Neural cell (in vitro differentiated cells): ENCODE results near the gene GOLGA2. TPM values are rescaled to one million over a fixed set of nuclear protein-coding genes. Genes with fewer than 3 reads are reported as not detected.

Experiments
- H2AFZ ChIP-seq: fragments of 200-600, 300-800 bp; sonication (generic), shearing (Covaris generic); 2 replicates; pipeline ENCODE4 v1.6.0; 2014; ENCODE audit warnings: low read depth, mild to moderate bottlenecking, antibody characterized with exemption, low read length, moderate library complexity
- H3F3A ChIP-seq: fragments of 200-600 bp; shearing (Covaris generic); 2 replicates; pipeline ENCODE4 v1.6.1; 2016; ENCODE audit warnings: mild to moderate bottlenecking, moderate library complexity, mixed read lengths, antibody characterized with exemption, low read length; ENCODE audit not compliant: insufficient read depth, poor library complexity, severe bottlenecking
- H3K27ac ChIP-seq: fragments of 200-600, 300-800 bp; sonication (generic), shearing (Covaris generic); 2 replicates; pipeline ENCODE4 v1.5.1; 2014; ENCODE audit warnings: mild to moderate bottlenecking, low read length, moderate library complexity
- H3K27me3 ChIP-seq: fragments of 300-800, 200-600 bp; sonication (generic), shearing (Covaris generic); 2 replicates; pipeline ENCODE4 v1.6.0; 2014; ENCODE audit warnings: mild to moderate bottlenecking, low read depth, low read length, moderate library complexity; ENCODE audit not compliant: insufficient read depth
- H3K36me3 ChIP-seq: fragments of 300-800, 200-600 bp; sonication (generic), shearing (Covaris generic); 2 replicates; pipeline ENCODE4 v1.5.1; 2014; ENCODE audit warnings: mild to moderate bottlenecking, antibody characterized with exemption, low read length, moderate library complexity; ENCODE audit not compliant: insufficient read depth
- H3K4me2 ChIP-seq: fragments of 300-800, 200-600 bp; sonication (generic), shearing (Covaris generic); 2 replicates; pipeline ENCODE4 v1.6.0; 2014; ENCODE audit warnings: mild to moderate bottlenecking, low read length
- H3K4me3 ChIP-seq: fragments of 300-800, 200-600 bp; sonication (generic), shearing (Covaris generic); 2 replicates; pipeline ENCODE4 v1.5.1; 2014; ENCODE audit warnings: mild to moderate bottlenecking, low read length, moderate library complexity
- H3K79me2 ChIP-seq: fragments of 200-600 bp; shearing (Covaris generic); replicated peaks from 2 replicates; pipeline ENCODE4 v1.6.0; 2014; ENCODE audit warnings: mild to moderate bottlenecking, low read length, moderate library complexity; ENCODE audit not compliant: insufficient read depth
- H3K9ac ChIP-seq: fragments of 300-800, 200-600 bp; sonication (generic), shearing (Covaris generic); 2 replicates; pipeline ENCODE4 v1.6.1; 2016; ENCODE audit warnings: mild to moderate bottlenecking, low read length, mixed read lengths
- H3K9me2 ChIP-seq: fragments of 200-600 bp; shearing (Covaris generic); 2 replicates; pipeline ENCODE4 v1.6.1; 2016; ENCODE audit warnings: mild to moderate bottlenecking, low read length, mixed read lengths; ENCODE audit not compliant: insufficient read depth
- H3K9me3 ChIP-seq: fragments of 200-600, 300-800 bp; sonication (generic), shearing (Covaris generic); 2 replicates; pipeline ENCODE4 v1.6.1; 2016; ENCODE audit warnings: mild to moderate bottlenecking, mixed run types, low read length, moderate library complexity, mixed read lengths
- H4K20me1 ChIP-seq: fragments of 200-600 bp; shearing (Covaris generic); 2 replicates; pipeline ENCODE4 v1.6.1; 2016; ENCODE audit warnings: mild to moderate bottlenecking, mixed run types; ENCODE audit not compliant: insufficient read depth
- CTCF ChIP-seq: fragments of 450-650 bp; IDR thresholded peaks from 2 replicates; pipeline ENCODE4 v1.5.1; 2014; ENCODE audit warnings: antibody characterized with exemption, mild to moderate bottlenecking, moderate library complexity; ENCODE audit not compliant: poor library complexity, severe bottlenecking
- EP300 ChIP-seq: fragments of 450-650 bp; conservative IDR thresholded peaks from 2 replicates; pipeline ENCODE4 v1.6.1; 2014; ENCODE audit warnings: antibody characterized with exemption, mild to moderate bottlenecking, moderate library complexity; ENCODE audit not compliant: poor library complexity, severe bottlenecking
- EZH2 ChIP-seq: fragments of 200-600, 300-800 bp; shearing (Covaris generic), sonication (generic); IDR thresholded peaks from 2 replicates; pipeline ENCODE4 v1.6.1; 2014; ENCODE audit warnings: antibody characterized with exemption, low read length, borderline replicate concordance, mild to moderate bottlenecking; ENCODE audit not compliant: insufficient read depth, poor library complexity, severe bottlenecking
- MXI1 ChIP-seq: fragments of 450-650 bp; conservative IDR thresholded peaks from 2 replicates; pipeline ENCODE4 v1.6.1; 2014; ENCODE audit warnings: antibody characterized with exemption, mild to moderate bottlenecking; ENCODE audit not compliant: poor library complexity, severe bottlenecking
- POLR2AphosphoS5 ChIP-seq: IDR thresholded peaks from 2 replicates; pipeline ENCODE4 v1.6.1; 2012
- RAD21 ChIP-seq: fragments of 450-650 bp; conservative IDR thresholded peaks from 2 replicates; pipeline ENCODE4 v1.6.1; 2014; ENCODE audit warnings: antibody characterized with exemption, mild to moderate bottlenecking, moderate library complexity
- REST ChIP-seq: IDR thresholded peaks from 2 replicates; pipeline ENCODE4 v1.6.1; 2012; ENCODE audit warnings: borderline replicate concordance
- SMC3 ChIP-seq: fragments of 450-650 bp; conservative IDR thresholded peaks from 2 replicates; pipeline ENCODE4 v1.6.1; 2014; ENCODE audit warnings: antibody characterized with exemption, mild to moderate bottlenecking, moderate library complexity; ENCODE audit not compliant: poor library complexity
- TAF1 ChIP-seq: IDR thresholded peaks from 2 replicates; pipeline ENCODE4 v1.6.1; 2012; ENCODE audit warnings: low read depth
- polyA plus RNA-seq: library from polyadenylated mRNA; depleted of rRNA; stranded (reverse); fragments of >200 nt; gene quantifications from 2 replicates; pipeline ENCODE4 v1.2.3, GENCODE V29; 2014

The GOLGA2 gene
- polyA plus RNA-seq, 1 donor from 2014 or later: 46.3 TPM

GRCh38 chr9:128215491-128216409 is 60.1 kb downstream of the GOLGA2 start:
- no peaks in the 10 kb centered on the region for H3K27me3 ChIP-seq
- no peak overlapping the region for H3K9ac ChIP-seq
- H2AFZ ChIP-seq: no peak overlapping the region
- H3K4me3 ChIP-seq: no peak overlapping the region
- no peak overlapping the region for H3K27ac ChIP-seq
- no peaks in the 10 kb centered on the region for H3F3A ChIP-seq
- no peak overlapping the region for H3K4me2 ChIP-seq
- H3K9me2 ChIP-seq: no peaks in the 10 kb centered on the region
- H4K20me1 ChIP-seq: no peaks in the 10 kb centered on the region
- TF ChIP-seq MXI1 (no peak), SMC3 (no peak), RAD21 (no peak), TAF1 (no peak), EZH2 (no peak), EP300 (no peak), CTCF (no peak)
- no peaks in the 10 kb centered on the region for H3K9me3 ChIP-seq
- H3K36me3 ChIP-seq: peaks cover 7% of the 10 kb centered on the region
- H3K79me2 ChIP-seq: no peaks in the 10 kb centered on the region

- Histone ChIP-seq H3K9me2 (no peaks in the 10 kb centered on the region), H2AFZ (no peak overlapping the region), H3K9ac (no peak overlapping the region), H3K27ac (no peak overlapping the region), H3K27me3 (no peaks in the 10 kb centered on the region), H4K20me1 (no peaks in the 10 kb centered on the region), H3K4me3 (no peak overlapping the region), H3K9me3 (no peaks in the 10 kb centered on the region), H3K79me2 (no peaks in the 10 kb centered on the region), H3K36me3 (peaks cover under 1% of the 10 kb centered on the region), H3K4me2 (no peak overlapping the region), H3F3A (no peaks in the 10 kb centered on the region)
- TF ChIP-seq POLR2AphosphoS5: no peak
- no peak for TF ChIP-seq EZH2
- TF ChIP-seq MXI1: no peak
- TF ChIP-seq REST: no peak
- TF ChIP-seq RAD21: no peak
- TF ChIP-seq CTCF: no peak
Measured at GRCh38 chr9:128214571-128215490, 61.0 kb downstream of the GOLGA2 start.
